GM18873 (cell line): ENCODE measurements around the gene PLEKHA5.
"Not testable (repeated sequence)": the region's sequence is repeated elsewhere in the genome, so short reads cannot be mapped to it uniquely, and the experiment has no call there.

Experiments
- ATAC-seq: cut with Tn5 transposase; IDR thresholded peaks from one replicate; pipeline ENCODE4 v1.9.1; 2021; ENCODE audit warnings: mild to moderate bottlenecking, moderate library complexity, moderate number of reproducible peaks; ENCODE audit not compliant: unreplicated experiment, low FRiP score

PLEKHA5 gene

DNA sequence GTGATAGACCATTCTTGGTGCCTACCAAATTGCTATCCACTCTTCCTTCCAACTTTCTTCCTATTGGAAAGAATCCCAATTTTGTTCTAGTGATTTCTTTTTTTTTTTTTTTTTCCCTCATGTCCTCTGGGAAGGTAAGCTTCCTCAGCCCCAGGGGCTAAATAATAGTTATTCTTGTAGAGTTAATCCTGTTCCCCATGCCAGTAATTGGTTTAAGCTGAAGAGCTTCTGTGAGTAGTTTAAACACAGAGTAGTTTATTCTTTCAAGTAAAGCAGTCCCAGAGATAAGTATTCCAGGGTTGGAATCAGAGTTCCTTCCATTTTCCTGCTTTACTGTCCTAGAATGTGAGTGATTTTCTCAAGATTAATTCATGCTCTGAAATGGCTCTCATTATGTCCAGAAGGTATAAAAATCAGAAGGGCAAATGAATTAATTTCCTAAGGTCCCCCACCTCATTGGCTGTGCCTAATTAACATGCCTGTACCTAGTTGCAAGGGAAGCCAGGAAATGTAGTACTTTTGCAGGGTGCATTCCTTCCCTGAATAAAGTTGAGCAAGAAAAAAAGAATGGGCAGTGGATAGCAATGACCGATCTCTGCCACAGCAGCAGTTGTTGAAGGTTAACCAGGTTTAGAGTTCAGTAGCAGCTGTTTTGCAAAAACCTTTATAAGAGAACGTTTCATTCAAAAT, 97.8 kb downstream of the PLEKHA5 start:
- no peak for ATAC-seq

DNA sequence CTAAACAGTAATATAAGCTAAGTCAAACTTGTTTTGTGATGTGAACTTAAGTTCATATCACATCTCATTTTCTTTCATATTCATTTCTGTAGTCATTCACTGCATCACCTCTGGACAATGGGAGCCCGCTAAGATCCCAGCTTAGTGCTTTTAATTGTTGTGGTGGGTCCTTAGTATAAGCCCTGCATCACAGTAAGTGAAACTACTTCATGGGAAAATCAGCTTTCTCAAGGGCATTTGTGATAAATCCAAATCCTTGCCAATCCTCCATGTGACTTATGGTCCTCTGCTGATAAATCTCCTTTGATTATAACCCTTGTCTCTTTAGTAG, 98.3 kb downstream of the PLEKHA5 start:
- no peak for ATAC-seq

- ATAC-seq, result not testable (repeated sequence)
These were observed 99.5 kb downstream of the PLEKHA5 start for GRCh38 chr12:19229021-19229420.

GRCh38 chr12:19230299-19230866, 100.8 kb downstream of the PLEKHA5 start:
- ATAC-seq, result no peak

DNA sequence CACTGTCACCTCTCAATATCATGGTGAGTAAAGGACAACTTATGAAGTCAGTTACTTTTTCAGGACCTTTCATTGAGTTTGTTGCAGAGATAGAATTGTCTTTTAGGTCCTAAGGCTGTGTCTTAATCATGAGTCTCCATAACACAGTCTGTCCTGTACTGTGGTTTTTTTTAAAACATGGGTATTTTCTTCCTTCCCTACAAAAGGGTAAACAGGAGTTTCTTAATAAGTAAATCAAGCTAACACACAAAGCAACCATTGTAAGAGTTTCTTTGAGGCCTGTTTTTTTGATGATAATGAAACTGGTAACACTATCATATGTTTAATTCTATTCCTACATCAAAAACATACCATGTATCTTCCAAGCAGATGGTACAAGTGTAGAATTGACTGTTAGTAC, 101.4 kb downstream of the PLEKHA5 start:
- ATAC-seq, result no peak

DNA sequence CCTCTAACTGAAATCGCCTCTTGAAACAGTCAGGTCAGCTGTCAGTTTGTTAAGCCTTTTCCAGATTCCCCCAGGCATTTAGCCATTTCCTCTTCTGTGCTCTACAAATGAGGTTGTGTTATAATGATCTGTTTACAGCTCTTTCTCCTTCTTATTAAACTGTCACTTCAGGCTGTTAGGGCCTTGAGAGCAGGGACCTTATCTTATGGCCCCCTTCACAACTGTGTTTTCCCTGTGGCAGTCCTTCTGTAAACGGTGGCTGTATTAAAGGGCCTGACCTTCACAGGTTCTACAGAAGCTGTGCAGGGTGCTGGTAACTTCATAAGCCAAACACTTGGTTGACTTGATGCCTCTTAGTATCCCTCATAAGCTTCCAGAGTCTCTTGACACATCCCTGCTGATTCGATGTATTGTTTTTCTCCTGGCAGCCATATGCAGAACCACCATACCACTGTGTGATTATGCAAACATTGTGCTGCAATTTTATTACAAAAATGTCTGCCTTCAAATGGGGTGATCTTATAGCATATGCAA, 104.7 kb downstream of the PLEKHA5 start:
- ATAC-seq, result no peak

GRCh38 chr12:19234981-19235871, 105.7 kb downstream of the PLEKHA5 start:
- ATAC-seq, result no peak

DNA sequence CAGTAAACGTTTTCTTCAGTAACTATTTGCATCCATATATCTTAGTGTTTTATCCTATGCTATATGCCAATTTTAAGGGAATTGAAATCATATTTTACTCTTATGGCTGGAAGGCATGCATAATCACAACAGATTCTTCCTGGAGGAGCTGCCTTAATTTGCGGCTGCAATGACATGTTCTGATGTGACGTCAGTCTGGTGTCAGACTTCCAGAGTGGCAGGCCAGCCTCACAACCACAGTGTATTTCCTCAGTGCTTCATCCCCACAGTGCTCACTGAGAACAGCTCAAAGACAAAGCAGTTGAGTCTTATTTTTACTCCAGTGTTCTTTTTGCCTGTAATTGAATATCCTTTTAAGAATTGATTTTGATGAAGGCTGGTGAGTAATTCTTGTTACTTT, 107.1 kb downstream of the PLEKHA5 start:
- ATAC-seq, result no peak

- ATAC-seq, result no peak
These were observed 109.0 kb downstream of the PLEKHA5 start for GRCh38 chr12:19238540-19238939.

GRCh38 chr12:19239102-19239501, 109.6 kb downstream of the PLEKHA5 start:
- ATAC-seq, result no peak

GRCh38 chr12:19239616-19240234, 110.2 kb downstream of the PLEKHA5 start:
- ATAC-seq, result no peak

- ATAC-seq, result no peak
These were observed 113.0 kb downstream of the PLEKHA5 start for GRCh38 chr12:19242581-19242980.

GRCh38 chr12:19243551-19243950, 114.0 kb downstream of the PLEKHA5 start:
- ATAC-seq, result no peak

DNA sequence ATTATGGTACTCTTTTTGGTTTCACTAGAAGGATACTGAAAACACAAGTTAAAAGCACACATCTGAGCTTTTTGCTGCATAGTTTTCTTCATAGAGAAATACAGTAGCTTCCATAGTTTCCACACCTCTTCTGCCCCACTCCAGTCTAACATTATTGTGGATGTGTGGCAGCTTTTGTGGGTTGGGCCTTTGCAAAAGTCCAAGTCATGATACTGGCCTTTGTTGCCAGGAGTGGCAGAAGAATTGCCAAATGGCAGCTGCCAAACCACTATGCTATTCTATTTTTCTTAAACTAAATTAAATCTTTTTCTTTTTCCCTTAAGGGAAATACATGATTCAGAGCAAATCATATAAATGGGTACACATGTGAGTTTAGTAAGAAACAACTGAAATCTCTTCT, 114.8 kb downstream of the PLEKHA5 start:
- ATAC-seq, result no peak

- ATAC-seq, result no peak
These were observed 115.6 kb downstream of the PLEKHA5 start for GRCh38 chr12:19245106-19245505.

- ATAC-seq, result no peak
These were observed 116.1 kb downstream of the PLEKHA5 start for GRCh38 chr12:19245666-19246065.

GRCh38 chr12:19246933-19247332, 117.4 kb downstream of the PLEKHA5 start:
- no peak for ATAC-seq

GRCh38 chr12:19248929-19249602, 119.5 kb downstream of the PLEKHA5 start:
- ATAC-seq, result no peak

DNA sequence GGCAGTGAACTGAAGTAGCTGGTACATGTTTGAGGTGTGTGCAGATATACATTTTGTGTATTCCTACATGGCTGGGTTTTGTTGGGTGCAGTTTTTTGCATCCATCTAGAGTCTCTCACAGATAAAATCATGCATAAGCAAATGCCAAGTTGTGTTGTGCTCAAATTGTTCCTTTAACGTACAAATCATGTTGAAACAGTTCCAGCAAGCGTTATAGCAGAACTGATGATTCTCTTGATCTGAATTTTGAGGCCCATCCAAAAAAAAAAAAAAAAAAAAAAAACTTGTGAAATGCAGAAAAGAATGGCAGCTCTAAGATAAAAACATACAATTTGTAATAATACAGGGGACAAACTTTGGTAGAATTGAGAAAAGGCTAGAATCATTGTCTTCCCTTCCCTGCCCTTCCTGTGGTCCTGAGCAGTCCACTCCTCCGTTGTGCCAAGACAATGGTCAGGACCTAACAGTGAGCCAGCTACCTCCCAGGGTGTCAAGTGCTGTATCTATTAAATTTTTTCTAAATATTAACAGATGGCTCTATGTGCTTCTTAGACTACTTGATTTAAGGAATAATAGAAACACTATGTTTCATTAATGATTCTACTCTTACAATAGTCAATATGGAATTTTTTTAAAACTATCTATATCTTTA, 122.1 kb downstream of the PLEKHA5 start:
- ATAC-seq, result no peak

GRCh38 chr12:19260135-19260534, 130.6 kb downstream of the PLEKHA5 start:
- no peak for ATAC-seq
